ENCODE results near the gene ARHGAP27.
A peak's percentile ranks its signal among the peaks of the same experiment; 100 is the strongest.
"Not testable (repeated sequence)": the region's sequence is repeated elsewhere in the genome, so short reads cannot be mapped to it uniquely, and the experiment has no call there.

Gene ARHGAP27

DNA sequence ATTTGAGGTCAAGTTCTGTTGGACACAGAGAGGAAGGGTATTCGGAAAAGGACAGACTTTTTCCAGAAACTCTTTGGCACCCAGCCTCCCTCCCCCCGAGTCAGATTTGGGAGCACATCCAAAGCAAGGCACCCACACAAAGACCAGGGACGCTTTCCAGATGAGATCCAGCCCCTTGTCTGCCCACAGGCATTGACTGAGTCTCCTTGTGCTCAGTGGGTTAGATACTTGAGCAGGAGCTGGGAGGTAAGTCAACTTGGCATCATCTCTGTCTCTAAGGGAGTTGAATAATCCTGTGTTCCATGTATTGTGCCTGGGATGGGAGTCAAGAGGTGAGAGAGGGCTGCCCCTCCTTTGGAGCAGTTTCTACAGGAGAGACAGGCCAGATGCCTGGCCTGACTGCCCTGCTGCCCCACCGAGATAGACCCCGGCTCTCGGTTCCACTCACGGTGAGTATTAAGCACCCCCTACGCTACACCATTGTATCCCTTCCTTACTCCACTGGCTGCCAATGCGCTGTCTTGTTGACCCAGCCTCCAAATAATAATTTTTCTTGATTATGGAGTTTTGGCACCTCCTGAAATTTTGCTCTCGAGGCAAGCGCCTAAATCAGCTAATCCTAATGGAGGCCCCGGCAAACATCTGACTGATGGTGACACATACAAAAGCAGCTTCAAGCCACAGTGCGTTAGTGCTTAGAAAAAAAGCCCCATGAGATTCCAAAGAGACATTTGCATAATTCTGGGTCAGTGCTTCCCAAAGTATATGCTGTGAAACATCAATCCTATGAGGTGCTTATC is 86.3 kb downstream of the ARHGAP27 start:
- no peak for TF ChIP-seq CTCF (IDR thresholded peaks at IDR 0.05; ENCODE audit: insufficient read depth, low read length, missing control alignments)
- ChIA-PET POLR2A (interaction anchor here (0.6 to 1.7 kb wide), 6 partner anchors 21 to 55 kb away, joined by 3 to 11 read pairs (median 4); partner anchors contain the start of gene MAP3K14), CTCF (interaction anchor here (0.6 to 1.4 kb wide), 4 partner anchors 9 to 128 kb away, joined by 3 read pairs; no protein-coding TSS in a partner anchor)
- H3K4me3 ChIP-seq (ENCODE audit: low read depth, low read length): no peak overlapping the region
- no peak for DNase-seq (ENCODE audit: low read depth, low spot score)

DNA sequence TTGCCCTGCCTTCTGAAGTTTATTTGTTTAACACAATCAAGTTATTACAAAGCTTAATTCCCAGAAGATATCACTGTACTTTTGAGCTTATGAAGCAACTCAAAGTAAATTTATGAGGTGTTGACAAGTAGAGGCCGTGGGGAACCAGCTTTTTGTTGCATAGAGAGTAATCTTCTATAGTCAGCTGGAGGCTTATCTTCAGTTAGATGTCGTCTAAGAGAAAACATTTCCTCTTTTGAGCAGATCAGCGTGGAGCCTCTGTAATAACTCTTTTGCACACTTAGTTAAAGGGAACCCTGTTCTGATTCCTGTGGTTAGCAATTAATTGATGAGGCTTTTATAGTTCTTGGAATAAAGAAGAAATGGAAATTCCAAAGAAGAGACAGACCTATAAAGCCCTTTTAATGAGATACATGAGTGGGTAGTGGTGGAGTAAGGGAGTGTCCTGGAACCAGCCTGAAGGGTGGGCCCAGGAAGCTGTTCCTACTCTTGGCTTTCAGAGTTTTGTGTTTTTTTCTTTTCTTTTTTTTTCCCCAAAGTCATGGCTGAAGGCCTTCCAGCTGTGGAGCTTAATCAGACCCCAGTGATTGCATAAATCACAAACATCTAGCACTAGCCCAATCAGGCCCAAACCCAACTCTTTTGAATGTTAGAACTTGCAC is 87.0 kb downstream of the ARHGAP27 start:
- TF ChIP-seq CTCF (IDR thresholded peaks at IDR 0.05; ENCODE audit: insufficient read depth, low read length, missing control alignments): no peak
- POLR2A ChIA-PET: interaction anchor here (0.8 to 1.7 kb wide), 6 partner anchors 20 to 29 kb away, joined by 3 to 11 read pairs (median 4); partner anchors contain the start of gene MAP3K14
- CTCF ChIA-PET: interaction anchor here (0.6 to 1.4 kb wide), 2 partner anchors 10 to 135 kb away, joined by 3 to 4 read pairs; no protein-coding TSS in a partner anchor
- no peak overlapping the region for H3K4me3 ChIP-seq (ENCODE audit: low read depth, low read length)
- peak; percentile 84 for DNase-seq (ENCODE audit: low read depth, low spot score)

- CTCF ChIA-PET: interaction anchor here (0.6 to 1.4 kb wide), 2 partner anchors 11 to 135 kb away, joined by 3 to 4 read pairs; no protein-coding TSS in a partner anchor
- POLR2A ChIA-PET: interaction anchor here (1.1 to 1.7 kb wide), 4 partner anchors 21 to 28 kb away, joined by 3 to 11 read pairs (median 4); partner anchors contain the start of gene MAP3K14
- no peak for TF ChIP-seq CTCF (IDR thresholded peaks at IDR 0.05; ENCODE audit: insufficient read depth, low read length, missing control alignments)
- H3K4me3 ChIP-seq (ENCODE audit: low read depth, low read length): no peak overlapping the region
- DNase-seq (ENCODE audit: low read depth, low spot score): no peak
These were observed 87.5 kb downstream of the ARHGAP27 start for GRCh38 chr17:45345246-45345553.

GRCh38 chr17:45343967-45344664 is 88.6 kb downstream of the ARHGAP27 start:
- POLR2A ChIA-PET; H3K4me3 ChIP-seq (ENCODE audit: low read depth, low read length); DNase-seq (ENCODE audit: low read depth, low spot score): not testable (repeated sequence)
- CTCF ChIA-PET: interaction anchor here (0.6 kb wide), 1 partner anchor 26 kb away, joined by 4 read pairs; no protein-coding TSS in a partner anchor

All from AG04449 (cell line).